Kasumi-1 (cell line): ENCODE results near the gene TOM1.

ENCODE experiments used
- DNase-seq, 2 experiments: peaks; one replicate each; lab custom pipeline; 2025; lab: John Stamatoyannopoulos, UW

The TOM1 gene

DNA sequence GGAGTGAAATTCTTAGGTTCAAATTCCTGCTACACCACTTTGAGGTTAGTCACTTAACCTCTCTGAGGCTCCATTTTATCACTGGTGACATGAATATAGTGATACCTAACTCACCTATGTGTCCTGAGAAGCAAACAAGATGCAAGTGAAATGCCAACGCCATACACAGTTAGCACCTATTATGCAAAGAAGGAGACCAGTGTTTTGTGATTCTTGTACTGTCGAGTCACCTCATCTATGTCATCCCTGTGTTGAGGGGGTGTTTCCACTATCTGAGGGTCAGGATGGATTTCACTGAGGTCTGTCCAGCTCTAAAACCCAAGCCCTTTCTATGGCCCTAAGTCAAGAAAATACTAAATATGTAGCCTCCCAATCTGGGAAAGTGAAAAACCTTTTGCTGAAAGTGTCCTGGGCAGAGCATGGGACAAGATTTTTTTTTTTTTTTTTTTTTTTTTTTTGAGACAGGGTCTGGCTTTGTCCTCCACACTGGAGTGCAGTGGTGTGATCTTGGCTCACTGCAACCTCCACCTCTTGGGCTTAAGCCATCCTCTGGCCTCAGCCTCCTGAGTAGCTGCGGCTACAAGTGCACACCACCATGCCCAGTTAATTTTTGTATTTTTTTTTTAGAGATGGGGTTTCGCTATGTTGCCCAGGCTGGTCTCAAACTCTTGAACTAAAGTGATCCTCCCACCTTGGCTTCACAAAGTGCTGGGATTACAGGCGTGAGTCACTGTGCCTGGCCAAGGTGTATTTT lies 95.3 kb downstream of the TOM1 start:
- no peak for DNase-seq

DNA sequence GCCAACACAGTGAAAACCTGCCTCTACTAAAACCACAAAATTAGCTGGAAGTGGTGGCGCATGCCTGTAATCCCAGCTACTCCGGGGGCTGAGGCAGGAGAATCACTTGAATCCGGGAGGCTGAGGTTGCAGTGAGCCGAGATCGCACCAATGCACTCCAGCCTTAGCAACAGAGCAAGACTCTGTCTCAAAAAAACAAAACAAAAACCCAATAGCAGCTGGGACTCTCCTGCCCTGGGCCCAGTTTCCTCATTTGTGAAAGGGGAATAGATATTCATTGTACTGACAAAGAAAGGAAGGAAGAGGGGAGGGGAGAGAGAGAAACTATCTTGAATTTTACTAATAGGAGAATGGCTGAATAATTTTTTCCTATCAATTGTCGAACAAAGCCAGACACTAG lies 96.9 kb downstream of the TOM1 start:
- peak; percentile 28 to 54 for DNase-seq

DNA sequence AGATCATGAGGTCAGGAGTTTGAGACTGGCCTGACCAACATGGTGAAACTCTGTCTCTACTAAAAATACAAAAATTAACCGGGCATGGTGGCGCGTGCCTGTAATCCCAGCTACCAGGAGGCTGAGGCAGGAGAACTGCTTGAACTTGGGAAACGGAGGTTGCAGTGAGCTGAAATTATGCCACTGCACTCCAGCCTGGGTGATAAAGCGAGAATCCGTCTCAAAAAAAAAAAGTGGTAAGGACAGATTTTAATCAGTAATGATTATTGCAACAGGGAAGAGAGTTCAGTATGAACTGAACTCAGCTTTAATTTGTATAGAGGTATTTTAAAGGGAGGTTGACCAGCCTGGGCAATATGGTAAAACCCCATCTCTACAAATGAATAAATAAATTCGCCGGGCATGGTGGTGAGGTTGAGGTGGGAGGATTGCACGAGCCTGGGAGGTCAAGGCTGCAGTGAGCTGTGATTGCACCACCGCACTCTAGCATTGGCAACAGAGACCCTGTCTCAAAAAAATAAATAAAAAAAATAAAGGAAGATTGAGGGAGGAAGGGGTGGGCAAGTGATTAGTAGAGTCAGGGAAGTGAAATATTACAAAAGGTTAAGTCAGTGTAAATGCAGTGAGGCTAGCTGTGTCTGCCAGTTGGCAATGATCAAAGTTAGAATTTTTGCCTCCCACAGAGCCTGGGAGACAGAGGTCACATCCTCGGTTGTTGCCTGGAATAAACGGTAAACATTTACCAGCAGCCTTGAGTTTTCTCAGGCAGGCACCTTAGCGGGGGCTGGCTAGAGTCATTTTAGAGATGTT lies 97.6 kb downstream of the TOM1 start:
- DNase-seq = no peak
